IMR-90 (cell line): ENCODE data around the gene SUGP2. TPM values are rescaled to one million over a fixed set of nuclear protein-coding genes. Genes with fewer than 3 reads are reported as not detected.

Experiments
- ATAC-seq: fragments of 200-7000 bp; cut with Tn5 transposase; 2 replicates; pipeline ENCODE4 v1.9.1; 2020; ENCODE audit warnings: low read depth, mild to moderate bottlenecking, moderate library complexity
- BruUV-seq: library from RNA; stranded (reverse); fragments of 400-500 nt; replicated peaks from 2 replicates; lab custom pipeline; 2021; lab: Mats Ljungman, UMichigan
- CTCF ChIA-PET: fragments of 300-600 bp; formaldehyde crosslinking; extraction: SDS; loops from one replicate; lab custom pipeline; 2021; ENCODE audit warnings: antibody characterized with exemption; lab: Yijun Ruan, JAX
- POLR2A ChIA-PET: fragments of 300-600 bp; sonication (Branson Sonifier 250); formaldehyde crosslinking; loops from one replicate; lab custom pipeline; 2022; ENCODE audit warnings: antibody characterized with exemption; ENCODE audit not compliant: unreplicated experiment; lab: Charles Lee
- DNase-seq: peaks from one replicate; pipeline ENCODE4 v3.0.0; 2013
- H2AFZ ChIP-seq: replicated peaks from 2 replicates; pipeline ENCODE3; 2013; ENCODE audit warnings: low read length, mild to moderate bottlenecking; ENCODE audit not compliant: poor library complexity
- H2AK5ac ChIP-seq: 2 replicates; pipeline ENCODE4 v1.6.1; 2013; ENCODE audit warnings: low read depth, low read length, inconsistent platforms
- H2AK9ac ChIP-seq: replicated peaks from 2 replicates; pipeline ENCODE3; 2013; ENCODE audit warnings: mild to moderate bottlenecking, low read depth, low read length, moderate library complexity; ENCODE audit not compliant: poor library complexity
- H2BK120ac ChIP-seq: 2 replicates; pipeline ENCODE4 v1.6.1; 2013; ENCODE audit warnings: low read depth, low read length, inconsistent platforms
- H2BK15ac ChIP-seq: 3 replicates; pipeline ENCODE4 v1.6.1; 2013; ENCODE audit warnings: low read depth, low read length, inconsistent platforms
- H2BK20ac ChIP-seq: 2 replicates; pipeline ENCODE4 v1.6.1; 2013; ENCODE audit warnings: low read depth, mild to moderate bottlenecking, inconsistent platforms, low read length, moderate library complexity
- H2BK5ac ChIP-seq: 2 replicates; pipeline ENCODE4 v1.6.1; 2013; ENCODE audit warnings: mild to moderate bottlenecking, low read depth, low read length, inconsistent platforms; ENCODE audit not compliant: poor library complexity, severe bottlenecking
- H3K14ac ChIP-seq: replicated peaks from 2 replicates; pipeline ENCODE4 v1.6.1; 2013; ENCODE audit warnings: low read depth, low read length, inconsistent platforms
- H3K18ac ChIP-seq: 2 replicates; pipeline ENCODE4 v1.6.1; 2013; ENCODE audit warnings: low read depth, low read length, control low read depth
- H3K23ac ChIP-seq: 2 replicates; pipeline ENCODE4 v1.6.1; 2013; ENCODE audit warnings: low read depth, low read length, inconsistent platforms
- H3K27ac ChIP-seq: 2 replicates; pipeline ENCODE4 v1.5.1; 2013; ENCODE audit warnings: mild to moderate bottlenecking, control low read depth, low read length; ENCODE audit not compliant: insufficient read depth
- H3K27me3 ChIP-seq: 2 replicates; pipeline ENCODE4 v1.6.1; 2013; ENCODE audit warnings: low read length; ENCODE audit not compliant: control insufficient read depth, insufficient read depth
- H3K36me3 ChIP-seq: 2 replicates; pipeline ENCODE4 v1.6.1; 2013; ENCODE audit warnings: low read length, mixed read lengths; ENCODE audit not compliant: control insufficient read depth, insufficient read depth
- H3K4ac ChIP-seq: 2 replicates; pipeline ENCODE4 v1.6.1; 2013; ENCODE audit warnings: low read depth, low read length, inconsistent platforms
- H3K4me1 ChIP-seq: 2 replicates; pipeline ENCODE4 v1.6.1; 2013; ENCODE audit warnings: low read length, mixed read lengths; ENCODE audit not compliant: control insufficient read depth, insufficient read depth
- H3K4me2 ChIP-seq: 2 replicates; pipeline ENCODE4 v1.6.1; 2013; ENCODE audit warnings: low read depth, mild to moderate bottlenecking, control low read depth, low read length, moderate library complexity
- H3K4me3 ChIP-seq: 2 replicates; pipeline ENCODE4 v1.5.1; 2013; ENCODE audit warnings: low read depth, mild to moderate bottlenecking, control low read depth, low read length, moderate library complexity; ENCODE audit not compliant: insufficient read depth
- H3K56ac ChIP-seq: 2 replicates; pipeline ENCODE4 v1.6.1; 2013; ENCODE audit warnings: low read length, inconsistent platforms; ENCODE audit not compliant: insufficient read depth; ENCODE audit errors: extremely low read depth
- H3K79me1 ChIP-seq, 2 experiments: 2 replicates each; pipeline ENCODE4 v1.6.1; 2013; ENCODE audit warnings: low read length in 2 of 2, inconsistent platforms in 1 of 2, low read depth in 1 of 2
- H3K9ac ChIP-seq: 2 replicates; pipeline ENCODE4 v1.6.1; 2013; ENCODE audit warnings: low read depth, low read length, control low read depth
- H3K9me1 ChIP-seq: 2 replicates; pipeline ENCODE4 v1.6.1; 2013; ENCODE audit warnings: low read length, inconsistent platforms; ENCODE audit not compliant: insufficient read depth
- H3K9me3 ChIP-seq: 2 replicates; pipeline ENCODE4 v1.6.1; 2013; ENCODE audit warnings: low read length; ENCODE audit not compliant: control insufficient read depth, insufficient read depth
- H4K20me1 ChIP-seq: 2 replicates; pipeline ENCODE4 v1.6.1; 2013; ENCODE audit warnings: low read length, inconsistent platforms; ENCODE audit not compliant: insufficient read depth
- H4K5ac ChIP-seq: 2 replicates; pipeline ENCODE4 v1.6.1; 2013; ENCODE audit warnings: mild to moderate bottlenecking, low read depth, low read length, control low read depth
- H4K8ac ChIP-seq, 2 experiments: 2 replicates each; pipeline ENCODE4 v1.6.1; 2013; ENCODE audit warnings: low read depth in 2 of 2, low read length in 2 of 2, control low read depth in 1 of 2, inconsistent platforms in 1 of 2
- H4K91ac ChIP-seq: 2 replicates; pipeline ENCODE4 v1.6.1; 2013; ENCODE audit warnings: low read depth, low read length, inconsistent platforms; ENCODE audit not compliant: insufficient read depth
- BHLHE40 ChIP-seq: fragments of 150-350 bp; IDR thresholded peaks from 2 replicates; pipeline ENCODE4 v1.6.1; 2016; ENCODE audit warnings: mild to moderate bottlenecking, low read depth, low read length
- FOS ChIP-seq: fragments of 150-350 bp; IDR thresholded peaks from 2 replicates; pipeline ENCODE4 v1.6.1; 2016; ENCODE audit warnings: low read depth, low read length
- RAD21 ChIP-seq: IDR thresholded peaks from 2 replicates; pipeline ENCODE4 v1.6.1; 2012; ENCODE audit warnings: low read length, improper control_type of control experiment
- RCOR1 ChIP-seq: IDR thresholded peaks from 2 replicates; pipeline ENCODE4 v1.6.1; 2012; ENCODE audit warnings: mild to moderate bottlenecking, low read length, improper control_type of control experiment; ENCODE audit not compliant: insufficient replicate concordance
- WGBS, 2 experiments: methylation state at CpG; one replicate each; pipeline versions ENCODE4 v1.1.5 to v1.1.7; 2013; ENCODE audit warnings: missing lambda C conversion rate in 2 of 2; ENCODE audit not compliant: insufficient read length in 1 of 2; ENCODE audit errors: extremely low coverage in 2 of 2; 5-methylcytosine and 5-hydroxymethylcytosine counted together
- dilution Hi-C: fragments of 300-500 bp; cut with HindIII; formaldehyde crosslinking; loops from one replicate; pipeline ENCODE4 v1.14.3; 2018; ENCODE audit warnings: low sequenced_read_pairs; ENCODE audit not compliant: unreplicated experiment
- in situ Hi-C: fragments of 300-500 bp; cut with MboI; formaldehyde crosslinking; loops from 3 replicates; pipeline ENCODE4 v1.14.3; 2019; ENCODE audit warnings: low sequenced_read_pairs, inconsistent platforms, mixed read lengths
- intact Hi-C: fragments of 100-400 bp; cut with micrococcal nuclease; formaldehyde crosslinking; loops from 2 replicates; pipeline ENCODE4 v1.10.0; 2022
- polyA plus RNA-seq, 3 experiments: library from polyadenylated mRNA; depleted of rRNA; stranded (reverse); fragments of >200 nt; gene quantifications; 2 replicates each; pipeline ENCODE4 v1.2.3, GENCODE V29; 2012; ENCODE audit warnings: low replicate concordance in 1 of 3
- total RNA-seq: library from RNA; depleted of rRNA; stranded (reverse); fragments of >200 nt; gene quantifications from 2 replicates; pipeline ENCODE4 v1.2.3, GENCODE V29; 2012

Gene SUGP2
- total and polyA plus RNA-seq, 2 of the 4 experiments (the other 2 are of a cell fraction), result 25.8 to 69.2 TPM

GRCh38 chr19:18972851-18973250 lies 60.5 kb downstream of the SUGP2 start:
- no peaks in the 10 kb centered on the region for H3K9me1 ChIP-seq
- no peaks in the 10 kb centered on the region for H3K9me3 ChIP-seq
- H3K4me2 ChIP-seq, result no peak overlapping the region
- in situ Hi-C loops (no loop called here), dilution Hi-C loops (no loop called here), intact Hi-C loops (no loop called here)
- H3K56ac ChIP-seq, result no peak overlapping the region
- no peaks in the 10 kb centered on the region for H4K20me1 ChIP-seq
- peak overlapping the region; percentile 15 for H2AK5ac ChIP-seq
- TF ChIP-seq FOS (no peak), BHLHE40 (no peak), RCOR1 (no peak), RAD21 (no peak)
- CTCF ChIA-PET, result interaction anchor here (0.6 kb wide), 1 partner anchor 78 kb away, joined by 3 read pairs; no protein-coding TSS in a partner anchor
- H2BK20ac ChIP-seq, result peak overlapping the region; percentile 66; the same call in 1 of the 2 replicates
- ATAC-seq (no peak), DNase-seq (no peak)
- peaks cover 9% of the 10 kb centered on the region for H3K4me1 ChIP-seq
- H3K27ac ChIP-seq, result no peak overlapping the region
- no peak overlapping the region for H3K18ac ChIP-seq
- no peak overlapping the region for H3K14ac ChIP-seq
- WGBS, 2 experiments, result 93% methylated on average over 2 of the region's 5 CpGs; no CpG with 5 or more reads in 1 of the 2 experiments
- H3K23ac ChIP-seq, result no peak overlapping the region
- no peak overlapping the region for H4K5ac ChIP-seq
- no peak overlapping the region for H2AK9ac ChIP-seq
- H2AFZ ChIP-seq, result no peak overlapping the region
- no peaks in the 10 kb centered on the region for H3K79me1 ChIP-seq
- no peak overlapping the region for H4K91ac ChIP-seq
- H2BK5ac ChIP-seq, result no peak overlapping the region
- H4K8ac ChIP-seq, result no peak overlapping the region; a peak in 1 of 4 replicates
- BruUV-seq, result no TSS peak
- no peak overlapping the region; the same call in 1 of the 2 replicates for H2BK120ac ChIP-seq
- H2BK15ac ChIP-seq, result no peak overlapping the region
- H3K4me3 ChIP-seq, result no peak overlapping the region
- no peaks in the 10 kb centered on the region for H3K36me3 ChIP-seq
- no peak overlapping the region for H3K9ac ChIP-seq
- POLR2A ChIA-PET, result no interaction called here
- no peaks in the 10 kb centered on the region for H3K27me3 ChIP-seq
- H3K4ac ChIP-seq, result peak overlapping the region; percentile 0; the same call in 1 of the 2 replicates
